ENCODE results near the gene OSBPL3.

OSBPL3 gene

GRCh38 chr7:24752073-24752800, 227.7 kb downstream of the OSBPL3 start:
- no peaks in the 10 kb centered on the region for H4K20me1 ChIP-seq (ENCODE audit: insufficient read depth, low read length)
- no peaks in the 10 kb centered on the region for H3K9me3 ChIP-seq (replicated peaks; ENCODE audit: insufficient read depth, low read length)
- H3K9me2 ChIP-seq (replicated peaks; ENCODE audit: insufficient read depth, low read length), result no peaks in the 10 kb centered on the region
- H3K4me3 ChIP-seq (ENCODE audit: low read length), result no peak overlapping the region
- no peak for DNase-seq
- H3K27ac ChIP-seq (ENCODE audit: low read length), result no peak overlapping the region
- H3K36me3 ChIP-seq (replicated peaks; ENCODE audit: insufficient read depth, low read length), result no peaks in the 10 kb centered on the region
- H3K79me2 ChIP-seq (ENCODE audit: low read length), result no peaks in the 10 kb centered on the region
- H2AFZ ChIP-seq (ENCODE audit: low read length), result no peak overlapping the region
- H3K9ac ChIP-seq (ENCODE audit: low read length), result no peak overlapping the region
- no peaks in the 10 kb centered on the region for H3F3A ChIP-seq (ENCODE audit: insufficient read depth, low read length)
- H3K4me2 ChIP-seq (ENCODE audit: low read depth, low read length), result no peak overlapping the region
- no peaks in the 10 kb centered on the region for H3K27me3 ChIP-seq (replicated peaks; ENCODE audit: insufficient read depth, low read length)
- no peaks in the 10 kb centered on the region for H3K4me1 ChIP-seq (ENCODE audit: low read length)
- TF ChIP-seq, protein P1, sequence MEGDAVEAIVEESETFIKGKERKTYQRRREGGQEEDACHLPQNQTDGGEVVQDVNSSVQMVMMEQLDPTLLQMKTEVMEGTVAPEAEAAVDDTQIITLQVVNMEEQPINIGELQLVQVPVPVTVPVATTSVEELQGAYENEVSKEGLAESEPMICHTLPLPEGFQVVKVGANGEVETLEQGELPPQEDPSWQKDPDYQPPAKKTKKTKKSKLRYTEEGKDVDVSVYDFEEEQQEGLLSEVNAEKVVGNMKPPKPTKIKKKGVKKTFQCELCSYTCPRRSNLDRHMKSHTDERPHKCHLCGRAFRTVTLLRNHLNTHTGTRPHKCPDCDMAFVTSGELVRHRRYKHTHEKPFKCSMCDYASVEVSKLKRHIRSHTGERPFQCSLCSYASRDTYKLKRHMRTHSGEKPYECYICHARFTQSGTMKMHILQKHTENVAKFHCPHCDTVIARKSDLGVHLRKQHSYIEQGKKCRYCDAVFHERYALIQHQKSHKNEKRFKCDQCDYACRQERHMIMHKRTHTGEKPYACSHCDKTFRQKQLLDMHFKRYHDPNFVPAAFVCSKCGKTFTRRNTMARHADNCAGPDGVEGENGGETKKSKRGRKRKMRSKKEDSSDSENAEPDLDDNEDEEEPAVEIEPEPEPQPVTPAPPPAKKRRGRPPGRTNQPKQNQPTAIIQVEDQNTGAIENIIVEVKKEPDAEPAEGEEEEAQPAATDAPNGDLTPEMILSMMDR (IDR thresholded peaks at IDR 0.05; ENCODE audit: low read length), result no peak
- no peak for TF ChIP-seq EZH2 (optimal IDR thresholded peaks at IDR 0.05; ENCODE audit: low read depth, low read length)
- no peak for TF ChIP-seq EZH2phosphoT487 (IDR thresholded peaks at IDR 0.05; ENCODE audit: low read length)

DNA sequence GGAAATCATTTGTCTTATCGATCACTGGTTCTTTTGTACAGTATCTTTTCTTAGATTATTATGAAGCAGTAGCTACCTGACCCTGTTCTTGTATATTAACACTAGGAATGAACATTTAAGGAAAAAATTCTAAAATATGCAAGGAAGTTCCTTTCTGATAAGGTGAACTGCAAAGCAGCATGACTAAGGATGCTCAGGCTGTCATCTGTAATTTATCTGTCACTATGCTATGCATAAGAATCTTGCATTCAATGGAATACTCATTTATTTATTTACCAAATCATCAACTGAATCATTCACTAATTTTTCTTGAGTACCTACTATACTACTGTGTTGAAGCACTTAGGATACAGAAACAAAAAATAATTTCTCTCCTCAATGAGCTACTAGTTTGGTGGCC, 228.5 kb downstream of the OSBPL3 start:
- Histone ChIP-seq H3K9me2 (replicated peaks; ENCODE audit: insufficient read depth, low read length) (no peaks in the 10 kb centered on the region), H2AFZ (ENCODE audit: low read length) (no peak overlapping the region), H3K9ac (ENCODE audit: low read length) (no peak overlapping the region), H3K4me3 (ENCODE audit: low read length) (no peak overlapping the region), H3F3A (ENCODE audit: insufficient read depth, low read length) (no peaks in the 10 kb centered on the region), H3K27ac (ENCODE audit: low read length) (no peak overlapping the region), H3K27me3 (replicated peaks; ENCODE audit: insufficient read depth, low read length) (no peaks in the 10 kb centered on the region), H3K4me1 (ENCODE audit: low read length) (no peaks in the 10 kb centered on the region), H3K9me3 (replicated peaks; ENCODE audit: insufficient read depth, low read length) (no peaks in the 10 kb centered on the region), H3K36me3 (replicated peaks; ENCODE audit: insufficient read depth, low read length) (no peaks in the 10 kb centered on the region), H3K4me2 (ENCODE audit: low read depth, low read length) (no peak overlapping the region), H3K79me2 (ENCODE audit: low read length) (no peaks in the 10 kb centered on the region), H4K20me1 (ENCODE audit: insufficient read depth, low read length) (no peaks in the 10 kb centered on the region)
- no peak for DNase-seq
- TF ChIP-seq, protein P1 (IDR thresholded peaks at IDR 0.05; ENCODE audit: low read length), result no peak
- TF ChIP-seq EZH2phosphoT487 (IDR thresholded peaks at IDR 0.05; ENCODE audit: low read length), result no peak
- TF ChIP-seq EZH2 (optimal IDR thresholded peaks at IDR 0.05; ENCODE audit: low read depth, low read length), result no peak

DNA sequence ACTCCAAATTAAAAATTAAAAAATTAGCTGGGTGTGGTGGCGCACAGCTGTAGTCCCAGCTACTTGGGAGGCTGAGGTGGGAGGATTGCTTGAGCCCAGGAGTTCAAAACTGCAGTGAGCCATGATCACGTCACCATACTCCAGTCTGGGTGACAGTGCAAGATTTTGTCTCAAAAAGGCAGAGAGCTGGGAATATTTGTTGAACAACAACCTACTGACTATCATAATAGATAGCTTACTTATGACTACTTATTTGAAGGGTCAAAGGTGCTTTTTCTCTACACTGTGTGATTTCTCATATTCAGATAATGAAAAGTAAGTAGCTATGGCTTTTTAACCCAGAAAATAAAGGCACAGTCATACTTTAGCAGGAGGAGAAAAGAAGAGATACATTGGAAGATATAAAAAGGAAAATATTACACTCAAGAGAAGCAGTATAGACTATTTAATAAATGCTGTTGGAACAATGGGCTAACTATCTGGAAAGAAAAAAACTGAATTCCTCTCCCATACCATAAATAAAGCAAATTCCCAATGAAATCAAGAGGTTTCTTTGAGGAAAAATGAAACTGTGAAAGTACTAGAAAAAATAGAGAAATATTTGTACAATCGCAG, 229.4 kb downstream of the OSBPL3 start:
- Histone ChIP-seq H3F3A (ENCODE audit: insufficient read depth, low read length) (no peaks in the 10 kb centered on the region), H3K9me2 (replicated peaks; ENCODE audit: insufficient read depth, low read length) (no peaks in the 10 kb centered on the region), H3K9me3 (replicated peaks; ENCODE audit: insufficient read depth, low read length) (no peaks in the 10 kb centered on the region), H3K79me2 (ENCODE audit: low read length) (no peaks in the 10 kb centered on the region), H3K27ac (ENCODE audit: low read length) (no peak overlapping the region), H4K20me1 (ENCODE audit: insufficient read depth, low read length) (no peaks in the 10 kb centered on the region), H3K9ac (ENCODE audit: low read length) (no peak overlapping the region), H3K27me3 (replicated peaks; ENCODE audit: insufficient read depth, low read length) (no peaks in the 10 kb centered on the region), H3K4me1 (ENCODE audit: low read length) (no peaks in the 10 kb centered on the region), H3K36me3 (replicated peaks; ENCODE audit: insufficient read depth, low read length) (no peaks in the 10 kb centered on the region), H3K4me3 (ENCODE audit: low read length) (no peak overlapping the region), H2AFZ (ENCODE audit: low read length) (no peak overlapping the region), H3K4me2 (ENCODE audit: low read depth, low read length) (no peak overlapping the region)
- DNase-seq, result no peak
- TF ChIP-seq, protein P1 (IDR thresholded peaks at IDR 0.05; ENCODE audit: low read length), result no peak
- TF ChIP-seq EZH2 (optimal IDR thresholded peaks at IDR 0.05; ENCODE audit: low read depth, low read length) (no peak), EZH2phosphoT487 (IDR thresholded peaks at IDR 0.05; ENCODE audit: low read length) (no peak)

All from MM.1S (cell line).